GM21786 (cell line): ENCODE results near the gene CASKIN1.

Experiments
- ATAC-seq: cut with Tn5 transposase; IDR thresholded peaks from one replicate; pipeline ENCODE4 v1.9.1; 2021; ENCODE audit not compliant: unreplicated experiment

CASKIN1 gene

DNA sequence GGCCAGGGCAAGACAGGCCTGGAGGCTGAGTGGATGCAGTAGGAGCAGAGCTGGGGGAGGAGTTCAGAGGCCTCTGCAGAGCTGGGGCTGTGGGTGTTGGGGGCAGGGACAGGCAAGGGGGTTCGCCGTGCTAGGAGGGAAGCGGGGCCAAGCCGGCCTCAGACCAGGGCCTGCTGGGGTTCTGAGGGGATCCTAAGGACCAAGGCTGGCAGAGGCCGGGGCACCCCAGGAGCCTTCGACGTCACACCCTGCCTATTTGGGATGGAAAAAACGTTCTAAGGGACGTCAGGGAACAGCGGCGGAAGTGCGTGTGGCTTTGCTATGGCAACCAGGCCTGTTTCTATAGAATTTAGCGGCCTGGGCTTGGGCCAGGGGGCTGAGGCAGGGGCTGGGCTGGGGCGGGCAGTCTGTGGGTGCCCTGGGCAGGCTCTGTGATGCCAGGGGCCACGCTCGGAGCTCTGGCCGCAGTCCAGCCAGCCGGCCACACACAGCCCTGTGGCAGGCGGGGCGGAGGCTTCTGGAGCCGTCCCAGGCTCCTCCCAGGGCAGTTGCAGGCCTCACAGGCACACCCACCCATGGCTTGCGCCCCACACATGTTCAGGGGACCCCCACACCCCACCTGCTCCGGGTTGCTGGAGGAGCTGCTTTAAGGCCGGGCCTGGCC is 37.1 kb downstream of the CASKIN1 start:
- no peak for ATAC-seq

DNA sequence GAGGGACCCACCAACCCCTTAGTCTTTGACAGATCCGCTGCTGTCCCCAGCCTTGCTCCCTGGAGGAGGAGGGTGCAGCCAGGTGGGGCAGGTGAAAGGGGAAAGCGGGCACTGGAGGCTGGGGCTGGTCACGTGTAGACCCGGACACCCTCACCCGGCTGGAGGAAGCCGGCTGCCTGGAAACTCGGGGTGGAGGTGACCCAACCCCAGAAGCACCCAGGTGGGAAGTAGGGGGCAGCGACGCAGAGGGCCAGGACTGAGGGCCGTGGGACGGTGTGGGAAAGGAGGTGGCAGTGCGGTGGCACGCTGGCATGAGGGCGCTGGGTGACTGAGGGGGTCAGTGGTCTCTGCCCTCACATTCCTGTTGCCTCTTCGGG is 38.2 kb downstream of the CASKIN1 start:
- no peak for ATAC-seq

DNA sequence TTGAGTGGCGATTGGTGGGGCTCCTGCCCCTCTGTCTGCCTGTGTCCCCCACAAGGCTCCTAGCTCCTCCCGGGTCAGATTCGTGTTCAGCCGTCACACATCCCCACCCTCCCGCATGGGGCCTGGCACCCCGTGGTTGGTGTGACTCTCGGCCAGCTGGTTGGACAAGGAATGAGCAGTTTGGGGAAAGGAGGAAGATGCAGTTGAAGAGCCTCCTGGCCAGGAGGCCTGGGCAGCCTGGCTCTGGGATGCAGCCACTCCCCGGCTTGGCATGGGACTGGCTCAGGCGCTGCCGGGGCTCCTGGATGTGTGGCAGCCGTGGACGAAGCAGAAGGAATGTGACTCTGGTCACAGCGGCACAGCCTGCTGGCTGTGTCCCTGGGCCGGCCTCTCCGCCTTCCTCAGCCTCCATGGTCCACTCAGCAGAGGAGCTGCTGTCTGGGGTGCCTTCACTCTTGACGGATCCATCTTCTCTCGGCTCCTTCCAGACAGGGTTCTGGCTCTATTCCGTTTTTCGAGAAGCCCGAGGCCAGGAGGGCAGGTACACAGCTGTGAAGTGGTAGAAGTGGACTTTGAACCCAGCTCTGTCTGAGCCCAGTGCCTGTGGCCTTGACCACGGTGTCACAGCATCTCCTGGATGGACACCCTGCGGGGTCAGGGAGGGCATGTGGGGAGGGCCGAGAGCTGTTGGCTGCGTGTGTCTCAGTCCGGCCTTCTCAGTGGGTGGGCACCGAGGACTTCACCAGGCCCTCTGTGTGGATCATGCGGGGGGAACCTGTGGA is 38.7 kb downstream of the CASKIN1 start:
- ATAC-seq = no peak

DNA sequence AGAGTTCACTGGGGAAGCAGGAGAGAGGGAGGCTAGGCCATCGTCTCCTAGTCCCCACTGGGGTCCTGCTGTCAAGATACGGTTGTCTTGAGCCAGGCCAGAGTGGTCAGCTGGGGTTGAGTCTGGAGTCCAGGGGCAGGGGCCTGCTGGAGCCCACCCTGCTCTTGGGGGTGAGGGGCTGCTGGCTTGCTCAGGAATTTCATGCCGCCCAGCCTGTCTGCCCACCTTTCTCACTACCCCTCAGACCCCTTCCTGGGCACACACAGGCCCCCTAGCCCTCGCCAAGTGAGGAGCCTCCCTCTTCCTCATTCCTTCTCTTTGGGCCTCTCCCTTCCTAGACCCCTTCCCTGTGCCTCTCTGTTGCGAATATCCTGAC is 39.6 kb downstream of the CASKIN1 start:
- ATAC-seq = no peak

DNA sequence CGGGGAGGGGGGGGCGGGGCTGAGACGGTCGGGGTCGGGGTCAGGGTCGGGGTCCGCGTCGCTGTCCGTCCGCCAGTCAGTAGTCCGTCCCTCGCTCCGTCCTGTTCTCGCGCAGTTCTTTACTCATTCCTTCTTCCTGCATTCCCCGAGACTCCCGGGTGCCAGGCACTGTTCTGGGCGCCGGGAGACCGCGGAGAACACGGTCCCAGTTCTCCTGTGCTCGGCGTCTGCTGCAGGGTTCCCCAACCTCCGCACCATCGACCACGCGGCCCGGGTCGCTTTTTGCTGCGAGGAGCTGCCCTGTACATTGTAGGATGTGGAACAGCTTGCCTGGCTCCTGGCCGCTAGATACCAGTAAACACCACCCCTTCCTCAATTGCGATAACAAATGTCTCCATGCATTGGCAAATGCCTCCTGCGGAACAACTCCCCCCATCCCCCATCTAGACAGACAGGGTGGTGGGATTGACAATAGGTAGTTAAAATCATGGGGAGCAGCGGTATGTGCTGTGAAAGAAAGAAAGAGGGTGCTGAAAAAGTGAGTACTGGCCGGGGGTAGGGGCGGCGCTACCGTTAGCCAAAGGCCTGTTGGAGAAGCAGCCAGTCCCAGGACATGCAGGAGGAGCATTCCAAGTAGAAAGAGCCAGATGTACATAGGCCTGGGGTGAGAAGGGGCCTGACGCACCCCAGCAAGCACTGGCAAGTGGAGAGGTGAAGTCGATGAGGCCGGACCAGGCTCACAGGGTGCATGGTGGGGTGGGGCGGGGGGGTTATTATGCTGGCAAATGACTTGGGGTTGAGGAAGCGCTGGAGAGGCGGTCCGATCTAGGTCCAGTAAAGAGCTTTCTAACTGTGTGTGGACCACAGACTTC is 40.2 kb downstream of the CASKIN1 start:
- no peak for ATAC-seq

DNA sequence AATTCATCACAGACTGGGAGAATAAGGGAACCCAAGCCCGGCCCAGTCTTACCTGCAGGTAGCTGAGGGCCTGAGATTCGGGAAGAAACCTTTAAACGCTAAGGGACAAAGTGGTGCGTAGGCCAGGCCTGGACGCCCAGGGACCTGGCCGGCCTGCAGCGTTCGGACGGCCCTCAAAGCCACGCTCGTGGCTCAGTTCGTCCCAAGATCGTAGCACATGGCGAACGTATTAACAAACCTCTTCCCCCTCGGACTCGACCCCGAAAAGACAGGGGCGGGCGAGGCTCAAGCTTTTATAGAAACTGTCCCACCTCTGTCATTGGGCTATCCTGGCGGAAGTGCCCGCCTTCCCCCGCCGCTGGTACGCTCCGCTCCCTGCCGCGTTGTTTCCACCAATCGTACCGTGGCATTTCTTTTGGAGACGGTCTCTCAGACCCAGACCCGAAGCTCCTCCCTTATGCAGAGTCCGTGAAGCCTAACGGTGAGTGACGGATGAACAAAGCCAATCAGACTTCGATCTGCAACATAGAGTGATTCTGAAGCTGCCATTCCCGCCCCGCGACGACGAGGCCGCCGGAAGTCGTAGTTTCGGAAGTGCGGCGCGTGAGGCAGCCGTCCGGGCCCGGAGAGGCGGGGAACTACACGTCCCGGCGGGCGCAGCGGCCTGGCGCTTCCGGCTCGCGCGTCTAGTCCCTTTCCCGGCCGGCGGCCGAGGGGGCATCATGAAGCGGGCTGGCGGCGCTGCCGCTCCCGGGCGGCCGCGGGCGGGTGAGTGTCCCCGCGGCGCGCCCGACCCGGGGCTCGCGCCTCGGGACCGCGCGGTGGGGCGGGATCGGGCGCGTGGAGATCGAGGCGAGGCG is 41.1 kb downstream of the CASKIN1 start, which contains the start of gene TRAF7:
TSS of gene TRAF7 (plus strand) at position 692 of the 860 bp plus-strand sequence. CDS start 8,139 bp downstream, outside the sequence.
- ATAC-seq = peak; percentile 88

DNA sequence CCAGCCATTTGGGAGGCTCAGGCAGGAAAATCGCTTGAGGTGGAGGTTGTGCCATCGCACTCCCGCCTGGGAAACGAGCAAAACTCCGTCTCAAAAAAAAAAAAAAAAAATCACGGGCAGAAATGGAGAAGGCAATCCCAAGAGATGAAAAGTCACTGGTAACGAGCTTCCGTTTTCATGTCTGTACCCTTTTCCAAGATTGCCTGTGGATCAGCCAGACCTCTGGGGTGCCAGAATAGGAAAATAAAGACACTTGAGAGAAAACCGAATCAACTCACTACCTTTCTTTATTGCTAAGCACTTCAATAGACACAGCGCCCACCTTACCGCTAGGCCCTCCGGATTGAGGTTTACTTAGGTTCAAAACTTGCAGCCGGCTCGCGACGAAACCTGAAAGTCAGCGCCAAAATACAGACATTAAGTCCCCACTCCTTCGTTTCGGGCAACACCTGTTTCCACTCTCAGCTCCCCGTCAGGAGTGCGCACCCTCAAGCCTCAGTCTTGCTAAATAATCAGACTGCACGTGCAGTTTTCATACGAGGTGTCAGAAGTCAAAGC is 41.8 kb downstream of the CASKIN1 start:
- ATAC-seq = no peak

DNA sequence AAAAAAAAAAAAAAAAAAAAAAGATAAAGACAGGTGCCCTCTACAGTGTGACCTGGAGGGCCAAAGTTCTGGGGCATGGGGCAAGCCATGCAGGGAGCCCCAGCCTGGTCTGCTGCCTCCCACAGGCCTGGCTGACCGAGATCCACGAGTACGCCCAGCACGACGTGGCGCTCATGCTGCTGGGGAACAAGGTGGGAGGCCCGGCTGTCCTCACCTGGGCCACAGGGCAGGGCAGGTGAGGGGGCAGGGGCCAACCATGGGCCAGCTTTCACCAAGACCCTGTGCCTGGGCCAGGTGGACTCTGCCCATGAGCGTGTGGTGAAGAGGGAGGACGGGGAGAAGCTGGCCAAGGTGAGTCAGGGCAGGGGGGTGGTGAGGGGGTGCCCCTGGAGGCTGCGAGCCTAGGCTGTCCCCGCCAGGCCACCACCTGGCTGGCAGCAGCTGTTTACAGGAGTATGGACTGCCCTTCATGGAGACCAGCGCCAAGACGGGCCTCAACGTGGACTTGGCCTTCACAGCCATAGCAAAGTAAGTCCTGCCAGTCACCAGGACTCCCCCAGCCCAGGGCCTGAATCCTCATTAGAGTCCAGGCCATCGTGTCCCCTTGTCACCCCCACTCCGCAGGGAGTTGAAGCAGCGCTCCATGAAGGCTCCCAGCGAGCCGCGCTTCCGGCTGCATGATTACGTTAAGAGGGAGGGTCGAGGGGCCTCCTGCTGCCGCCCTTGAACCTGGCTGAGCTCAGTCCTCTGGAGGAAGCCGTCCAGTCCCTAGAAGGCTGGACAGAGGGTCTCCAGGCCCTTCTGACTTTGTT is 43.5 kb downstream of the CASKIN1 start:
- no peak for ATAC-seq

DNA sequence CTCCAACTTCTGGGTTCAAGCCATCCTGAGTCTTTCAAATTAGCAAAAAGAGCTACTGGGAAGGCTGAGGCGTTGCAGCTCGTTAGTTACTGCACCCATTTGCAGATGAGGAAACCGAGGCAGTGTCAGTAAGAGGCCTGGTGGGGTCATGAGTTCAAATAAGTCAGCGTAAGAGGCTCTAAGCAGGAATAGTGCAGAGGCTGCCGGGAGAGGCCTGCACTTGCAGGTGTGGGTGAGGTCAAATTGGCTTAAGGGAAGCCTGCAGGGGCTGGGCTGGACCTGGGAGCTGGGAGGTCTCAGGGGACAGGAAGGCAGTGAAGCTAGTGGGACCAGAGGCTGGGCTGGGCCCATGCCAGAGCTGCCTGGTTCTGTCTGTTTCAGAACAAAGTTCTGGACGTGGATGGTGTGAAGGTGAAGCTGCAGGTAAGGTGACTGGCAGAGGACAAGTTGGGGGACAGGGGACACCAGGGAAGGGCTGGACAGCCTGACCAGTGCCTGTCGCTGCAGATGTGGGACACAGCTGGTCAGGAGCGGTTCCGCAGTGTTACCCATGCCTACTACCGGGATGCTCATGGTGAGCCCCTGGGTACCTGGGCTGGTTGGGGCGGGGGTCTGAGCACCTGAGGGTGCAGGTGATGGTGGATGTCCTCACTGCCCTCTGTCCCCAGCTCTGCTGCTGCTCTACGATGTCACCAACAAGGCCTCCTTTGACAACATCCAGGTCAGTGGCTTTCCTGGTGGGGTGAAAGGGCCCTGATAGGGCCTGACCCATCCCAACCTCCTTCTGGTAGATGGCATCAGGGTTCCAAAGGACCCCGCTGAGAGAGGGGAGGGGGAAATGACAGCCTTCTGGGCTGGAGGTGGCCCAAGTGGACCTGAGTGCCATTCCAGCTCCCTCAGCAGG is 45.0 kb downstream of the CASKIN1 start:
- no peak for ATAC-seq

DNA sequence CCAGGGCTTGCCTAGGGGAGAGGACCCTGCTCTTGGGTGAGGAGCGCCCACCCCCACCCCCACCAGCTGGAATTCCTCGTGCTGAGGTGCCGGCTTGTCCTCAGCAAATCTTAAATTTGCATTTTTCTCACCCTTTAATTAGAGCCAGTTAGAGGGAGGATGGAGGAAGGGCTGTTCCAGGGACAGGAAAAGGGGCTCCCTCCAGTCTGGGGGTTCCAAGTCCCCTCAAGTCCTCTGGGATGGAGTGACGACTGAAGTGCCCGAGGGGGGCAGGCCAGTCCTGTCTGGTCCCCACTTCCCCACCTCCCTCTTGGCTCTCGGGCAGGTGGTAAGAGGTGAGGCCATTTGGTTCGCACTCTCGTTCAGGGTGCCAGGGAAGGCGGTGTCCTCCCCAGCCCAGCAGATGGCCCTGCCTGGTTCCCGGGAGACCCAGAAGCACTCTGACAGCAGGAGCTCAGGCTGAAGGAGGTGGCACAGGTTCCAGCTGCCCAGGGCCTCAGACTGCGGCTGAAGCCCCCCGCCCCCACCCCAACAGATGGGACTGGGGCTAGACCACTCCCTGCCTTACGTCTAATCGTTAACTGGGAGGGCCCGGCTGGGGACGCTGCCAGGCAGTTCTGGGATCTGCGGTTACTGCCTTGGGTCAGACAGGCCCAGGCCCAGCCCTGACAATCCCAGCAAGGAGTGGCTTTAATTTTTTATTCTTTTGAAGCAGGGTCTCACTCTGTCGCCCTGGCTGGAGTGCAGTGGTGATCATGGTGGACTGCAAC is 45.8 kb downstream of the CASKIN1 start:
- no peak for ATAC-seq

DNA sequence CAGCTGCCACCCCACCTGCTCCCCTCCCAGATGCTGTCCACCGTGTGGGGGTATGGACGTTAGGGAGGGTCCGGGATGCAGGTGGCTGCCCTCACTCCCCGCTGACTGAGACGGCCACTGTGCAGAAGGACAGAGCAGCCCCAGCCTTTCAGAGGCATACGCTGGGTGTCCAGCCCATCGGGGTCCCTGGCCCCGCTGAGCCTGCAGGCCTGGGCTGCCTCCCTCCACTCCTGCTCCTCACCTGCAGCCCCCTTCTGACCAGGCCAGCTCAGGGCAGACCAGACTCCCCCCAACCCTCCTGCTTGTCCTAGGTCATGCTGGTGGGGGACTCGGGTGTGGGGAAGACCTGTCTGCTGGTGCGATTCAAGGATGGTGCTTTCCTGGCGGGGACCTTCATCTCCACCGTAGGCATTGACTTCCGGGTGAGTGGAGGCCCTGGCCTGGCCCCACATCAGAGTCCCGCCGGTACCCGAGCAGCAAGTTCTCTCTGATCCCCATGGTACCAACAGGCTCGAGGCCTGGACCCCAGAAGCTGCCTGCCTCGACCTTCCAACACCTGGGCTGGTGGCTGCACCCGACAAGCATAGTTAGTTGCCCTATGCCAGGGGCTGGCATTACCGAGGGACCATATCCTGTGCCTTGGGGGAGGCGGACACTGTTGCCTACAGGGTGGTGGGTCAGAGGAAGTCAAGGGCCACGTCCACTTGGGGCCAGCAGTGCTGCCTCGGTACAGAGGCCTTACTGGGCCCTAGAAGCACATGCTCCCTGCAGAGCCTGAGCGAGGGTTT is 46.6 kb downstream of the CASKIN1 start:
- no peak for ATAC-seq

DNA sequence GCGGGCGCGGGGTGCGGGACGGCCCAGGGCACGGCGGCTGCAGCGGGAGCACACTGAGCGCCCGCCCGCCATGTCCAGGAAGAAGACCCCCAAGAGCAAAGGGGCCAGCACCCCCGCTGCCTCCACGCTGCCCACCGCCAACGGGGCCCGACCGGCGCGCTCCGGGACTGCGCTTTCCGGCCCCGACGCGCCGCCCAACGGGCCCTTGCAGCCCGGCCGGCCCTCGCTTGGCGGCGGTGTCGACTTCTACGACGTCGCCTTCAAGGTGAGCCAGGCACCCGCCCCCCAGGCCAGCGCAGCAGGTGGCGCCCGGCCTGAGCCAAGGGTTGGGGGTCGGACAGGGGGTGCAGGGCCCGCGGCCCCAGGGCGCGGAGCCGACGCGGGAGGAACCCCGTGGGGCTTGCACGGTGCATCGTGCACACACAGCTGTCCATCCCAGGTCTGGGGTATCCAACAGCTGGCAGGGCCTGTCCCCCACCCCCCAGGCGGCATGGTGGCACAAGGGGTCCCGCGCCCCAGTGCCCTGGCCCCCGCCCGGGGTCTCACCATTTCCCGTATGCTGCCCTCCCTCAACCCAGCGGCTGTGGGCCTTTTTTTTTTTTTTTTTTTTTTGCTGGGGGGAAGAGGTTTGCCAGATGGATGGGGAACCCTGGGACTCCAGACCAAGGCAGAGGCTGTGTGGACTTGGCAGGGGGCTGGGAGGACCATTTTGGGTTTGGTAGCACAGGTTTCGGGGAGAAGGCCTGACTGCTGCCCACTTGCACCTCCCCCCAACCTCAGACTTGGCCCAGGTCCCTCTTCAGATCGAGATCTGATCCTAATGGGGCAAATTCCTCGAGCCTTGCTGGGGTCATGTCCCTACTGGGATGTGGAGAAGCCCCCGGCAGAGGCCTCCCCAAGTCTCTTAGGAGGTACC is 47.4 kb downstream of the CASKIN1 start:
- no peak for ATAC-seq

DNA sequence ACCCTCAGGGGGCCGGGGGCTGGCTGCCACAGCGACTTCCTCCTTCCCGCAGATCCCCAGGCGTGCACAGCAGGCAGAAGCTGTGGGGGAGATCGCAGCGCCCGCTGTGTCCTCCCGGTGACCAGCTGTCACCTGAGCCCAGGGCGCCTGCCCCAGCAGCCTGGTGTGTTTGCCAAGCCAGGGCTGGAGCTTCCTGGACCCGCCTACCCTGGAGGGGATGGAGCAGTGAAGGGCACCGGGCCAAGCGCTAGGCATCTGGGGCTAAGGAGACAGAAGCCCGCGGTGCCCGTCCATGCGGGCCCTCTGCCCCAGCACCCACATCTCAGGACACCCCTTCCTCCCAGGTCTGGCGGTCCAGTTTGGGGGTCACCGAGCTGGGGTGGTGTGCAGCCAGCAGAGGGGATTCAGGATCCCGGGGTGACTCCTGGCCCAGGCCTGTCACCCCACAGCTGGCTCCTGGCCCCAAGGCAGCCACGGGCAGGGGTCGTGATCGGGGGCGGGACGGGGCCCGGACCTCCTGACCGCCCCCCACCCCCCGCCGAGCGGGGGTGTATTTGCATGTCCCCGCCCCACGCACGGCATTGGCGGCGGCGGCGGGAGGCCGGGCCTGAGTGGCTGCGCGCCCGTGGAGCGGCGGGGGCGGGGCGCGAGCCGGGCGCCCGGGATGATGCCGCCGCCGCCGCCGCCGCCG is 48.3 kb downstream of the CASKIN1 start, which contains the start of gene RAB26:
TSS of gene RAB26 (plus strand) at position 645 of the 691 bp plus-strand sequence. CDS start 159 bp downstream, outside the sequence.
- ATAC-seq = no peak

DNA sequence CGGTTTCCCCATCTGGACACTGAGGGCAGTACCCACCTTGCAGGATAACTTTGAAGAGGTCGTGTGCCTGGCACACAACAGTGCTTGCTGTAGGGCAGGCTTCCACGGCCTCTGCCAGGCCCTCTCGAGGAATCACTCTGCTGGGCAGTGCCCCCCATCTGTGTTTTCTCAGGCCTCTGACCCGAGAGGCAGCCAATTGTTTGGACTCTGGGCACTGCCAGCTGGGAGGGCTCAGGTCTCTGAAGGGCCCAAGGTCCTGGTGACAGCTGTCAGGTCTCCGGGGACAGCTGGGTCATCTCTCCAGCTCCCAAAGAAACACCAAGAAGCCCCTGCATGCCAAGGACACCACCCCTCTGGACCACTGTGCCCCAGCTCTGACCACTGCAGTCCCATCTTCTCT is 49.0 kb downstream of the CASKIN1 start:
- no peak for ATAC-seq

DNA sequence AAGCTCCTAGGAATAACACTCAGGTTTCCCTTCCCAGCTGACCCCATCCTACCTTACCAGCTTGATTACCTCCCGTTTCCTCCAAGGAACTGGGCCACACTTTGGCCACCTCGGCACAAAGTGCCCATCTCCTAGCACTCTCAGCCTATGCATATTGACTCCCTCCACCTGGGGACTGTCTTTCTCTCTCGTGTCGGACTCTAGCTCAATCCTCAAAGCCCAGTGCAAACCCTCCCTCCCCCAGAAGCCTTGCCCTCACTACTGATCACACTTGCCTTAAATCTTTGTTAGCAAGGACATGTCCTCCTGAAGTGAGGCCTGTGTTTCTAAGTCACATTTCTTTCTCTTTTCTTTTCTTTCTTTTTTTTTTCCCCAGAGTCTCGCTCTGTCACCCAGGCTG is 50.6 kb downstream of the CASKIN1 start:
- no peak for ATAC-seq
